MM.1S (cell line): ENCODE results near the gene GCLM.

Source experiments
- DNase-seq: peaks from one replicate; pipeline ENCODE4 v3.0.0-alpha.2; 2015
- H2AFZ ChIP-seq: fragments of 300-600 bp; sonication (generic); 2 replicates; pipeline ENCODE4 v1.6.0; 2016; ENCODE audit warnings: antibody characterized with exemption, low read length
- H3F3A ChIP-seq: fragments of 300-600 bp; sonication (generic); 2 replicates; pipeline ENCODE4 v1.6.1; 2016; ENCODE audit warnings: mild to moderate bottlenecking, antibody characterized with exemption, low read length, moderate library complexity, mixed read lengths; ENCODE audit not compliant: insufficient read depth
- H3K27ac ChIP-seq: fragments of 300-600 bp; sonication (generic); 2 replicates; pipeline ENCODE4 v1.5.1; 2016; ENCODE audit warnings: mild to moderate bottlenecking, low read length
- H3K27me3 ChIP-seq: fragments of 300-600 bp; sonication (generic); replicated peaks from 2 replicates; pipeline ENCODE4 v1.6.0; 2016; ENCODE audit warnings: low read length; ENCODE audit not compliant: insufficient read depth
- H3K36me3 ChIP-seq: fragments of 300-600 bp; sonication (generic); replicated peaks from 2 replicates; pipeline ENCODE4 v1.6.1; 2016; ENCODE audit warnings: mild to moderate bottlenecking, low read length, mixed read lengths; ENCODE audit not compliant: insufficient read depth
- H3K4me1 ChIP-seq: fragments of 300-600 bp; sonication (generic); 2 replicates; pipeline ENCODE4 v1.6.1; 2016; ENCODE audit warnings: low read length, mixed read lengths
- H3K4me2 ChIP-seq: fragments of 300-600 bp; sonication (generic); 2 replicates; pipeline ENCODE4 v1.6.0; 2016; ENCODE audit warnings: low read depth, low read length
- H3K4me3 ChIP-seq: fragments of 300-600 bp; sonication (generic); 2 replicates; pipeline ENCODE4 v1.5.1; 2016; ENCODE audit warnings: low read length, mixed read lengths
- H3K79me2 ChIP-seq: fragments of 300-600 bp; sonication (generic); 2 replicates; pipeline ENCODE4 v1.6.1; 2016; ENCODE audit warnings: mixed run types, low read length, mixed read lengths
- H3K9ac ChIP-seq: fragments of 300-600 bp; sonication (generic); 2 replicates; pipeline ENCODE4 v1.6.1; 2016; ENCODE audit warnings: low read length, mixed read lengths
- H3K9me2 ChIP-seq: fragments of 300-600 bp; sonication (generic); replicated peaks from 2 replicates; pipeline ENCODE4 v1.6.1; 2016; ENCODE audit warnings: mild to moderate bottlenecking, low read length, mixed read lengths; ENCODE audit not compliant: insufficient read depth
- H3K9me3 ChIP-seq: fragments of 300-600 bp; sonication (generic); replicated peaks from 2 replicates; pipeline ENCODE4 v1.6.1; 2016; ENCODE audit warnings: mild to moderate bottlenecking, low read length, mixed read lengths; ENCODE audit not compliant: insufficient read depth
- H4K20me1 ChIP-seq: fragments of 300-600 bp; sonication (generic); 2 replicates; pipeline ENCODE4 v1.6.1; 2016; ENCODE audit warnings: mild to moderate bottlenecking, low read length, moderate library complexity, mixed read lengths; ENCODE audit not compliant: insufficient read depth
- EZH2 ChIP-seq: fragments of 300-600 bp; sonication (generic); optimal IDR thresholded peaks from 2 replicates; pipeline ENCODE3; 2017; ENCODE audit warnings: low read depth, mild to moderate bottlenecking, antibody characterized with exemption, low read length, mixed read lengths
- EZH2phosphoT487 ChIP-seq: fragments of 300-600 bp; sonication (generic); IDR thresholded peaks from 2 replicates; pipeline ENCODE4 v1.6.1; 2018; ENCODE audit warnings: antibody characterized with exemption, low read length
- TF ChIP-seq, protein P1 (sequence below): fragments of 300-600 bp; sonication (generic); IDR thresholded peaks from 2 replicates; pipeline ENCODE4 v1.5.1; 2016; ENCODE audit warnings: antibody characterized with exemption, low read length, mixed read lengths

The GCLM gene

DNA sequence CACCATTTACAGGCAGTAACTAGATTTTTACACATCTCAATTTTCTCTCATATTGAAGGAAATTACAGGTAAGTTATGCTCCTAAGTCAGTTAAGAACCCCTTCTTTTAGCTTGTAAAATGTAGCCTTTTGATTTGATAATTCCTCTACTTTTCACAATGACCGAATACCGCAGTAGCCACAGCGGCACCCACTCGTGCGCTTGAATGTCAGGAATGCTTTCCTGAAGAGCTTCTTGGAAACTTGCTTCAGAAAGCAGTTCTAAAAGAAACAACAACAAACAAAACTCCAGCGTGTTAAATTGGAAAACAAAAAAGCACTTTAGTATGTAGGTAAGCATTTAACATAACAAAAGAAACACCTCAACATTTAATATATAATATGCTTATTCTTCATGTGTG is 20.3 kb downstream of the GCLM start:
- no peaks in the 10 kb centered on the region for H3K9me2 ChIP-seq
- H3K79me2 ChIP-seq, result no peaks in the 10 kb centered on the region
- no peak for DNase-seq
- H2AFZ ChIP-seq, result no peak overlapping the region
- H3K4me2 ChIP-seq, result no peak overlapping the region
- no peak overlapping the region for H3K27ac ChIP-seq
- no peaks in the 10 kb centered on the region for H3K36me3 ChIP-seq
- no peaks in the 10 kb centered on the region for H3K4me1 ChIP-seq
- no peak overlapping the region for H3K4me3 ChIP-seq
- no peaks in the 10 kb centered on the region for H3F3A ChIP-seq
- H3K9me3 ChIP-seq, result no peaks in the 10 kb centered on the region
- no peaks in the 10 kb centered on the region for H4K20me1 ChIP-seq
- H3K9ac ChIP-seq, result no peak overlapping the region
- no peaks in the 10 kb centered on the region for H3K27me3 ChIP-seq
- TF ChIP-seq EZH2phosphoT487, result no peak
- TF ChIP-seq EZH2, result no peak
- TF ChIP-seq, protein P1, sequence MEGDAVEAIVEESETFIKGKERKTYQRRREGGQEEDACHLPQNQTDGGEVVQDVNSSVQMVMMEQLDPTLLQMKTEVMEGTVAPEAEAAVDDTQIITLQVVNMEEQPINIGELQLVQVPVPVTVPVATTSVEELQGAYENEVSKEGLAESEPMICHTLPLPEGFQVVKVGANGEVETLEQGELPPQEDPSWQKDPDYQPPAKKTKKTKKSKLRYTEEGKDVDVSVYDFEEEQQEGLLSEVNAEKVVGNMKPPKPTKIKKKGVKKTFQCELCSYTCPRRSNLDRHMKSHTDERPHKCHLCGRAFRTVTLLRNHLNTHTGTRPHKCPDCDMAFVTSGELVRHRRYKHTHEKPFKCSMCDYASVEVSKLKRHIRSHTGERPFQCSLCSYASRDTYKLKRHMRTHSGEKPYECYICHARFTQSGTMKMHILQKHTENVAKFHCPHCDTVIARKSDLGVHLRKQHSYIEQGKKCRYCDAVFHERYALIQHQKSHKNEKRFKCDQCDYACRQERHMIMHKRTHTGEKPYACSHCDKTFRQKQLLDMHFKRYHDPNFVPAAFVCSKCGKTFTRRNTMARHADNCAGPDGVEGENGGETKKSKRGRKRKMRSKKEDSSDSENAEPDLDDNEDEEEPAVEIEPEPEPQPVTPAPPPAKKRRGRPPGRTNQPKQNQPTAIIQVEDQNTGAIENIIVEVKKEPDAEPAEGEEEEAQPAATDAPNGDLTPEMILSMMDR, result no peak

DNA sequence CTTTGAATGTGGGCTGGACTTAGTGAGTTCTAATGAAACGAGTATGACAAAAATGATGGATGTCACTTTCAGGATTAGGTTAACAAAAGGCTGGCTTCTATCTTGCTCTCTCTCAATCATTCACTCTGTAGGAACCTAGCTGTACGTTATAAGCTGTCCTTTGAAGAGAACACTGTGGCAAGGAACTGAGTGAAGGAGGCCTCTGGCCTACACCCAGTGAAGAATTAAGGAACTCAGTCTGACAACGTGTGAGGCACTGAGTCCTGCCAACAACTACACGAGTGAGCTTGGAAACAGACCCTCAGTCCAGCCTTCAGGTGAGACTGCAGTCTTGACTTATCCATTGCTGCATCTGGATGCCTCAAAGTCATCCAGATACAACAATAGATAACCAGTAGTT is 27.0 kb downstream of the GCLM start:
- 0 out of 2 replicates have a peak, but pooled peaks cover 3% of the 10 kb centered on the region for H3F3A ChIP-seq
- H4K20me1 ChIP-seq, result no peaks in the 10 kb centered on the region
- no peaks in the 10 kb centered on the region for H3K36me3 ChIP-seq
- no peak overlapping the region for H3K27ac ChIP-seq
- no peak overlapping the region for H3K9ac ChIP-seq
- no peaks in the 10 kb centered on the region; the same call in 1 of the 2 replicates for H3K4me1 ChIP-seq
- no peak overlapping the region for H3K4me2 ChIP-seq
- peaks cover 19% of the 10 kb centered on the region for H3K79me2 ChIP-seq
- no peak for DNase-seq
- H3K9me3 ChIP-seq, result no peaks in the 10 kb centered on the region
- no peak overlapping the region for H2AFZ ChIP-seq
- H3K9me2 ChIP-seq, result no peaks in the 10 kb centered on the region
- TF ChIP-seq, protein P1, result no peak
- no peak for TF ChIP-seq EZH2
- no peak for TF ChIP-seq EZH2phosphoT487
- no peaks in the 10 kb centered on the region for H3K27me3 ChIP-seq
- no peak overlapping the region for H3K4me3 ChIP-seq

DNA sequence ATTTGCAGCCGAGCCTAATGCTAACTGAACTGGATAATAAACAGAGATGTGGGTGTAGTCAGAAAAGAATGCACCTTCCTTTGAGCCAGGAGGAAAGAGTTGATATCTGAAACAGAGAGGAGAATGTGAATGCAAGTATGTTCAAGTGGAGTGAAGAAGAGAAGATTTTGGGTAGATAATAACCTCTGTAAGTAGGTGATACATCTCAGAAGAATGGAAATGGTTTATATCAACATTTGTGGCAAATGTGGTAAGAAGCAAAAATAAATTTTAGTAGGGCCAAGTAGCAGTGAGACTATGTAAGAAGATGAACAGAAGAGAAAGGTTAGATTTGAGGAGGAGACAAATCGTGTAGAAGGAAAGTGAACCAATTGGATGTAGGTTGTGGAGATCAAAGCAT is 28.5 kb downstream of the GCLM start:
- H3K9me3 ChIP-seq, result no peaks in the 10 kb centered on the region
- no peak overlapping the region for H3K9ac ChIP-seq
- H3K4me2 ChIP-seq, result no peak overlapping the region
- no peak overlapping the region for H3K27ac ChIP-seq
- H3K79me2 ChIP-seq, result peaks cover 33% of the 10 kb centered on the region
- no peaks in the 10 kb centered on the region for H3K36me3 ChIP-seq
- no peaks in the 10 kb centered on the region for H4K20me1 ChIP-seq
- no peak overlapping the region for H3K4me3 ChIP-seq
- no peaks in the 10 kb centered on the region for H3K27me3 ChIP-seq
- no peak for DNase-seq
- TF ChIP-seq, protein P1, result no peak
- TF ChIP-seq EZH2, result no peak
- no peak for TF ChIP-seq EZH2phosphoT487
- H3K4me1 ChIP-seq, result no peaks in the 10 kb centered on the region; the same call in 1 of the 2 replicates
- 0 out of 2 replicates have a peak, but pooled peaks cover 3% of the 10 kb centered on the region for H3F3A ChIP-seq
- H3K9me2 ChIP-seq, result no peaks in the 10 kb centered on the region
- H2AFZ ChIP-seq, result no peak overlapping the region
